IPS-20b (cell line): ENCODE data around the gene STARD13.
A peak's percentile ranks its signal among the peaks of the same experiment; 100 is the strongest.

ENCODE experiments used
- H3K27ac ChIP-seq: one replicate; pipeline ENCODE4 v1.5.1; 2013; ENCODE audit warnings: low read length
- H3K27me3 ChIP-seq: 2 replicates; pipeline ENCODE4 v1.6.1; 2013; ENCODE audit warnings: mild to moderate bottlenecking, low read length, inconsistent platforms; ENCODE audit not compliant: insufficient read depth
- H3K36me3 ChIP-seq: 2 replicates; pipeline ENCODE4 v1.6.1; 2013; ENCODE audit warnings: low read depth, mild to moderate bottlenecking, inconsistent platforms, low read length, moderate library complexity; ENCODE audit not compliant: insufficient read depth
- H3K4me1 ChIP-seq: 2 replicates; pipeline ENCODE4 v1.6.1; 2013; ENCODE audit warnings: mild to moderate bottlenecking, control low read depth, inconsistent platforms, low read length, moderate library complexity; ENCODE audit not compliant: insufficient read depth
- H3K4me3 ChIP-seq: 2 replicates; pipeline ENCODE4 v1.5.1; 2013; ENCODE audit warnings: mild to moderate bottlenecking, low read length, inconsistent platforms
- H3K9ac ChIP-seq: 2 replicates; pipeline ENCODE4 v1.6.1; 2013; ENCODE audit warnings: low read depth, mild to moderate bottlenecking, inconsistent platforms, low read length, moderate library complexity
- H3K9me3 ChIP-seq: 2 replicates; pipeline ENCODE4 v1.6.1; 2013; ENCODE audit warnings: mild to moderate bottlenecking, low read depth, low read length, inconsistent platforms; ENCODE audit not compliant: insufficient read depth

The STARD13 gene

GRCh38 chr13:33260168-33261098 lies 25.1 kb downstream of the STARD13 start:
- no peak overlapping the region for H3K9ac ChIP-seq

GRCh38 chr13:33259296-33259695 lies 26.3 kb downstream of the STARD13 start:
- Histone ChIP-seq H3K27ac (peak overlapping the region; percentile 18), H3K4me1 (peaks cover 13% of the 10 kb centered on the region), H3K9ac (peak overlapping the region; percentile 13; the same call in 1 of the 2 replicates)

More at GRCh38 chr13:33260168-33261098, 25.1 kb downstream of the STARD13 start:
- Histone ChIP-seq H3K9me3 (no peaks in the 10 kb centered on the region), H3K27ac (no peak overlapping the region), H3K4me1 (peaks cover 20% of the 10 kb centered on the region), H3K4me3 (no peak overlapping the region), H3K27me3 (no peaks in the 10 kb centered on the region), H3K36me3 (no peaks in the 10 kb centered on the region)

GRCh38 chr13:33258808-33259193 lies 26.8 kb downstream of the STARD13 start:
- Histone ChIP-seq H3K27me3 (no peaks in the 10 kb centered on the region), H3K9me3 (no peaks in the 10 kb centered on the region), H3K36me3 (no peaks in the 10 kb centered on the region), H3K4me1 (peaks cover 13% of the 10 kb centered on the region), H3K9ac (peak overlapping the region; percentile 13; the same call in 1 of the 2 replicates), H3K4me3 (no peak overlapping the region), H3K27ac (peak overlapping the region; percentile 18)

More at GRCh38 chr13:33259296-33259695, 26.3 kb downstream of the STARD13 start:
- no peak overlapping the region for H3K4me3 ChIP-seq
- H3K36me3 ChIP-seq: no peaks in the 10 kb centered on the region
- no peaks in the 10 kb centered on the region for H3K9me3 ChIP-seq
- H3K27me3 ChIP-seq: no peaks in the 10 kb centered on the region

GRCh38 chr13:33257841-33258807 lies 27.4 kb downstream of the STARD13 start:
- Histone ChIP-seq H3K4me3 (no peak overlapping the region), H3K9ac (no peak overlapping the region; the same call in 1 of the 2 replicates), H3K27me3 (no peaks in the 10 kb centered on the region), H3K4me1 (peaks cover 13% of the 10 kb centered on the region), H3K9me3 (no peaks in the 10 kb centered on the region), H3K36me3 (no peaks in the 10 kb centered on the region), H3K27ac (peak overlapping the region; percentile 18)

- Histone ChIP-seq H3K4me1 (peaks cover 13% of the 10 kb centered on the region), H3K27me3 (no peaks in the 10 kb centered on the region), H3K36me3 (no peaks in the 10 kb centered on the region), H3K4me3 (no peak overlapping the region), H3K9me3 (no peaks in the 10 kb centered on the region), H3K9ac (no peak overlapping the region), H3K27ac (no peak overlapping the region)
These were observed 29.3 kb downstream of the STARD13 start for GRCh38 chr13:33256148-33256840.

GRCh38 chr13:33252135-33252534 lies 33.4 kb downstream of the STARD13 start:
- H3K27ac ChIP-seq: no peak overlapping the region
- no peaks in the 10 kb centered on the region for H3K4me1 ChIP-seq
- no peaks in the 10 kb centered on the region for H3K27me3 ChIP-seq
- H3K4me3 ChIP-seq: no peak overlapping the region
- no peaks in the 10 kb centered on the region for H3K36me3 ChIP-seq
- H3K9ac ChIP-seq: no peak overlapping the region
- H3K9me3 ChIP-seq: no peaks in the 10 kb centered on the region

- no peak overlapping the region for H3K9ac ChIP-seq
- no peaks in the 10 kb centered on the region for H3K4me1 ChIP-seq
- H3K27me3 ChIP-seq: no peaks in the 10 kb centered on the region
- H3K9me3 ChIP-seq: no peaks in the 10 kb centered on the region
- H3K4me3 ChIP-seq: no peak overlapping the region
- no peaks in the 10 kb centered on the region for H3K36me3 ChIP-seq
- no peak overlapping the region for H3K27ac ChIP-seq
These were observed 34.4 kb downstream of the STARD13 start for GRCh38 chr13:33251131-33251661.

- Histone ChIP-seq H3K27me3 (no peaks in the 10 kb centered on the region), H3K4me1 (no peaks in the 10 kb centered on the region), H3K4me3 (no peak overlapping the region), H3K9me3 (no peaks in the 10 kb centered on the region), H3K9ac (no peak overlapping the region), H3K36me3 (no peaks in the 10 kb centered on the region), H3K27ac (no peak overlapping the region)
These were observed 34.9 kb downstream of the STARD13 start for GRCh38 chr13:33250609-33251008.

- H3K4me3 ChIP-seq: no peak overlapping the region
- no peak overlapping the region for H3K27ac ChIP-seq
- no peak overlapping the region for H3K9ac ChIP-seq
- no peaks in the 10 kb centered on the region for H3K4me1 ChIP-seq
- no peaks in the 10 kb centered on the region for H3K27me3 ChIP-seq
- no peaks in the 10 kb centered on the region for H3K36me3 ChIP-seq
- no peaks in the 10 kb centered on the region for H3K9me3 ChIP-seq
These were observed 35.7 kb downstream of the STARD13 start for GRCh38 chr13:33249894-33250293.

- no peaks in the 10 kb centered on the region for H3K27me3 ChIP-seq
- no peaks in the 10 kb centered on the region for H3K4me1 ChIP-seq
- no peak overlapping the region for H3K9ac ChIP-seq
- no peaks in the 10 kb centered on the region for H3K36me3 ChIP-seq
- no peak overlapping the region for H3K27ac ChIP-seq
- H3K4me3 ChIP-seq: no peak overlapping the region
- no peaks in the 10 kb centered on the region for H3K9me3 ChIP-seq
These were observed 36.5 kb downstream of the STARD13 start for GRCh38 chr13:33249066-33249465.
